Measurements from ENCODE around the gene ZNF221.

ZNF221 gene

GRCh38 chr19:43957891-43958290, 6.9 kb downstream of the ZNF221 start:
- no peak for DNase-seq (ENCODE audit: low spot score)

GRCh38 chr19:43960411-43960810, 9.4 kb downstream of the ZNF221 start:
- DNase-seq (ENCODE audit: low spot score), result no peak

DNA sequence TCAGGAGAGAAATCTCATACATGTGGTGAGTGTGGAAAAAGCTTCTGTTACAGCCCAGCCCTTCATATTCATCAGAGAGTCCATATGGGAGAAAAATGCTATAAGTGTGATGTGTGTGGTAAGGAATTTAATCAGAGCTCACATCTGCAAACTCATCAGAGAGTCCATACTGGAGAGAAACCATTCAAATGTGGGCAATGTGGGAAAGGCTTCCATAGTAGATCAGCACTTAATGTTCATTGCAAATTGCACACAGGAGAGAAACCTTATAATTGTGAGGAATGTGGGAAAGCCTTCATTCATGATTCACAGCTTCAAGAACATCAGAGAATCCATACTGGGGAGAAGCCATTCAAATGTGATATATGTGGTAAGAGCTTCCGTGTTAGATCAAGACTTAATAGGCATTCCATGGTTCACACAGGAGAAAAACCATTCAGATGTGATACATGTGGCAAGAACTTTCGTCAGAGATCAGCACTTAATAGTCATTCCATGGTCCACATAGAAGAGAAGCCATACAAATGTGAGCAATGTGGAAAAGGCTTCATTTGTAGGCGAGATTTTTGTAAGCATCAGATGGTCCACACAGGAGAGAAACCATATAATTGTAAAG, 15.2 kb downstream of the ZNF221 start:
- no peak for DNase-seq (ENCODE audit: low spot score)

- no peak for DNase-seq (ENCODE audit: low spot score)
Observed at GRCh38 chr19:43976732-43977131, 25.7 kb downstream of the ZNF221 start.

DNA sequence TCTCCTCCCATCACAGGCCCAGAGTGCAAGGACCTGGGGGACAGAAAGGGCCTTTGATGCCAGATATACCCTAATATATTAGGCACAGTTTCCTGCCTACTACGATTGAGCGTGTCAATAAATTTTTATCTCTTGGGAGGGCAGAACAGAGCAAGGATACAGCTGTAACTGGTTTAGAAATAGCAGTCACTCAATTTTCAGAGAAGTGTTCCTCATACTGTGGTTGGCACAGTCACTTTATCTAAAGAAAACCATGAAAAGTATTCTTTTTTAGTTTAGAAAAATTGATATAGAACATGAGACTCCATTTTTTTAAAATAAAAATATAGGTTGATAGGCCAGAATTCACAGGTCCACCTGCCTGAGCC, 32.5 kb downstream of the ZNF221 start:
- no peak for DNase-seq (ENCODE audit: low spot score)

DNA sequence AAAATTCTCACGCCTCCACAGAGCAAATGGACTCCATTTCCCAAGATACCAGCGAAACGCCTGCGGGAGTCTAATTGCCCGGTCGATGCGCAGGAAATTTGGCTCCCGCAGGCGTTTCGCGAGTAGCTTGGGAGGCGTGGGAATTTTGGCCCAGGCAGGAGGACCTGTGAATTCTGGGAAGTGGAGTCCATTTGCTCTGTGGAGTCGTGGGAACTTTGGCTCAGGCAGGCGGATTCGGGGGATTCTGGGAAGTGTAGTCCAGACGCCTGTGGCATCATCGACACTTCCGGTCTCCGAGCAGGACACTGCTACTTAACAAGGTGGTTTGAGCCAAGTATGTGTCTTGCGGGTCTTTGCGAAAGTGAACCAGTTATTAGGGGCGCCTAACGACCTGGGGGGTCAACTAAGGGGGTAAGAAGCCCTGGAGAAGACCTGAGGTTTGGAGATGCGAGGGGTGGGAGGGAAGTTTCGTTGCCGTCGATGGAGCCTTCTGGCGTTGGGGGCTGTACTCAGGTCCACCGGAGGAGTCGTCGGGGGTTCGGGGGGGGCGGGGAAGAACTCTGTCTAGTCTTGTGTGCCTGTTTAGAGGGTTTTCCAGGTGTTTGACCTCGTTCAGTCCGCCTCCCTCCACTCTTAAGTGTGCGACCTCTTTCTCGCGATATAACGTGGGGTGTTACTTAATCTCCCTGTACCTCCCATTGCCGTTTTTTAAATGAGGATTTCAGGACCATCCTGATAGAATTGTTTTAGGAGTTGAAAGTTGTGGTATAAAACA, 33.1 kb downstream of the ZNF221 start, which contains the start of gene ZNF155:
TSS of gene ZNF155 (plus strand) at position 277 of the 775 bp plus-strand sequence. CDS start 4,356 bp downstream, outside the sequence.
- no peak for DNase-seq (ENCODE audit: low spot score)

DNA sequence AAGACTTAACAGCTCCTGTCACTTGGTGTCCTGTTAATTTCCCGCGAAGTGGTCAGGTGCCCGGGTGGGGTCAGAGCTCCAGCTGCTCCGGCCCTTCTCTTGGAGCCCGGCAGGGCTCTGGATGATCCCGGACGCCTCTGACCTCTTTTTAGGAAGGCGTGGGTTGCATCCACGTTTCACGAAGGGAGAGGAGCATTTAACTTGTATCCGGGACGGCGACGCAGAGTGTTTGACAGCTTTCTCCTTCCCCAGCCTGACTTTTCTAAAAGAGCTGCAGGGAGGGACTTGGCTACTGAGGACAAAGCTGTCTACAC, 33.6 kb downstream of the ZNF221 start:
- DNase-seq (ENCODE audit: low spot score), result no peak

GRCh38 chr19:43997631-43998290, 46.7 kb downstream of the ZNF221 start:
- no peak for DNase-seq (ENCODE audit: low spot score)

GRCh38 chr19:44002212-44002565, 51.2 kb downstream of the ZNF221 start:
- DNase-seq (ENCODE audit: low spot score), result no peak

DNA sequence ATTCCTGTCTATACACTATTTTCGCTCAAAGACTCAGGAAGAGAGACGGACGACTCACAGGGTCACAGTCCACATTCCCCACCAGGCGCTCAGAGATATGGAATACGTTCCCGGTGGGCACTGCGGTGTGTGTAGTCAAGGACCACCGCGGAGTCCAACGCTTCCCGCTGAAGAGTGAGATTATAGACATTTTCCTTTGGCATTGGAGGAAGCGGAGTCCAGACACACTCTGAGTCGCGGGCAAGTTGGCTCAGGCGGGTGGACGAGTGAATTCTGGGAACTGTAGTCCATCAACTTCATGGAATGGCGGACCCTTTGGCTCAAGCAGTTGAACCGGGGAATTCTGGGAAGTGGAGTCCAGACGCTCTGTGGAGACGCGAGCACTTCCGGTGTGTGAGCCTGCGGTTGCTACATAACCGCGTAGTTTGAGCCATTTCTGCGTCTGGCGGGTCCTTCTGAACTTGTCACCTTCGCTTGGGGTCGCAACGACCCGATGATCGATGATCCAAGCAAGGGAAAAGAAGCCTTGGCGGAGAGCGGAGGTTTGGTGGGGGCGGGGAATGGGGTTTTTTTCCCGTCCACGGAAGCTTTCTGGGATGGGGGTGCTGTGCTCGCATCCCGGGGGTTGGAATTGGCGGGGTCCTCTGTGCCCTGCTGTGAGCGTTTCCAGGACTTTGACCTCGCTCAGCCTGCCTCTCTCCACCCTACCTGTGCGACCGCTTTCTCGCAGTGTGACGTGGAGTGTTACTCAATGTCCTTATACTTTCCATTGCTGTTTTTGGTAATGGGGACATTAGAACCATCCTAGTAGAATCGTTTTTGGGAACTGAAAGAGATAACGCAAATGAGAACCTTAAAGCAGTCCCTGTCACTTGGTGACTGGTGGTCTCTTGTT, 51.8 kb downstream of the ZNF221 start, which contains the start of gene ZNF230:
TSS of gene ZNF230 (plus strand) at position 392 of the 895 bp plus-strand sequence. CDS start 4,122 bp downstream, outside the sequence.
- DNase-seq (ENCODE audit: low spot score), result peak; percentile 95

GRCh38 chr19:44003461-44004009, 52.5 kb downstream of the ZNF221 start:
- peak; percentile 48 for DNase-seq (ENCODE audit: low spot score)

DNA sequence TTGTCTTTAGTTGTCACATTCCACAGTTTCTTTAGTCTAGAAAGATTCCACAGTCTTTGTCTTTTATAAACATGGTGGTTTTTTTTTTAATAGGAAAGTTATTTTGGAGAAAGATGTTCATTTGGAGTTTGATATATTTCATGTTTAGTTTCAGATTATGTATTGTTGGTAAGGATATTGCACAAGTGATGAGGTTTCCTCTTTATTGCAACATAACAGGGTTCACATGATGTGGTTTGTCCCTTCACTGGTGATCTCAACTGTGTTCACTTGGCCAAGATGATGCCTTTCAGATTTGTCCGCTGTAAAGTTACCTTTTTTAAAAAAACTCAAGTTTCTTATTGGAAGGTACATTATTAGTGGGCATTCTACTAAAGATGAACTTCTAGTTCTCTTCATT, 54.9 kb downstream of the ZNF221 start:
- DNase-seq (ENCODE audit: low spot score), result no peak

- DNase-seq (ENCODE audit: low spot score), result no peak
Observed at GRCh38 chr19:44007473-44007872, 56.4 kb downstream of the ZNF221 start.

GRCh38 chr19:44010468-44010867, 59.4 kb downstream of the ZNF221 start:
- no peak for DNase-seq (ENCODE audit: low spot score)
